Stimulated activated CD8-positive, alpha-beta memory T cell treated with anti-CD3 and anti-CD28 coated beads, Interleukin-15, amount 100 ng/mL, for 24 hours (primary cell): ENCODE measurements around the gene PRKCQ.
"Not testable (repeated sequence)": the region's sequence is repeated elsewhere in the genome, so short reads cannot be mapped to it uniquely, and the experiment has no call there.

Experiments
- DNase-seq: peaks from one replicate; pipeline ENCODE4 v3.0.0-alpha.2; 2020; ENCODE audit warnings: low read depth

The PRKCQ gene

DNA sequence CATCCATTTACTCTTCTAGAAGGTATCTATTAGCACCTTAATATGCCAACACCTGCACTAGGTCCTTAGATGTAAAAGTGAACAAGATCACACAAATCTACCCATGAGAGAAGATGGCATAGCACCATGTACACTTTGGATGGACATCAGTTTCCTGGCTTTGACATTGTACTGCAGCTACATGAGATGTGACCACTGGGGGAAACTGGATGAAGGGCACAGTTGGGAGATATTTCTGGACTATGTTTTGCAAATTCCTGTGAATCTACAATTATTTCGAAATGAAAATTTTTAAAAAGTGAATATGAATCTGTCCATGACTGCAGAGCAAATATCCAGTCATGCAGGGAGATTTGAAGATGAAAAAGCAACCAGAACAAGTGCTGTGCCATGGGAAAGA lies 124.5 kb downstream of the PRKCQ start:
- no peak for DNase-seq

DNA sequence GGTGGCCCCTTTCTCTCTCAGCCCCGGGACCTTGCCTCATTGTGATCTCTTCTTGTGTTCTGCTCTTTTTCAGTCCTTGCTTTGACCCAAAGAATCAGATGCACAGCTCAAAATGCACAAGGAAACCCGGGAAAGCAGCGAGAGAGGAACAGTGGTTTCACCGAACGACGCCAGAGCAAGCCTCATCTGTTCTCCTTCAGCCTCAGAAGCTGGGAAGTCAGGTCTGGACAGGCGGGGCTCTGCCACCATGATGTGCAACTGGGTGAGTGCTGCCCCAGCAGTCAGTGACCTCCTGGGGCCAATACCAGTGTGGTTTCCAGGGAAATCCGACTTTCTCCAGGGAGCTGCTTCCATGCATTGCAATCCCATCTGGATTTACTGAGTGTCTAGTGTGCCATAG lies 133.4 kb downstream of the PRKCQ start:
- no peak for DNase-seq

DNA sequence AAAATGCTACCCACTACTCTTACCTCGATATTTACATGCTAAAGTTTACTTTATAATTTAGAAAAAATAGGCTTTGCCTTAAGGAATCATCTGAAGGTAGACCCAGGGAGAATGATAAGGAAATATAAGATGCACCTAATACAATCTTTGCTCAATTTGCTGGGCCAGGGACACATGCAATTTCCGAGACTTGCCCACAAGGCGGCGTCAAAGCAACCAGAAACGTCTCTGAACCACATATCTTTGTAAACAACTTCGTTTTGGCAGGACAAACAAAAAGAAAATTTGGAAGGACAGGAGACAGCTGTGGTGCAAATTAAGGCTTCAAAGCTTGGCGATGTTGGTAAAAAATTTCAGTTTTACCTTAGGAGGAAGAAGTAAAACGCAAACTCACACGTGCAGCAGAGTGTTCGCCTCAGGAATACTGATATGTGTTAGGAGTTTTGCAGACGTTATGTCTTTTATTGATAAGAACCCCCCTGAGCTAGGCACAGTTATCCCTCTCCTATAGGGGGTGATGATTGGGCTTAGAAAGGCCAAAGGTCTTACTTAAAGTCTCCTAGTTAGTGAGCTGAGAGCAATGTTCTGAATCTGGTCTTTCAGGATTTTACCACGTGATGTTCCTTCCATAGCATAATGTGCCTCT lies 134.3 kb downstream of the PRKCQ start:
- DNase-seq: peak; percentile 10

DNA sequence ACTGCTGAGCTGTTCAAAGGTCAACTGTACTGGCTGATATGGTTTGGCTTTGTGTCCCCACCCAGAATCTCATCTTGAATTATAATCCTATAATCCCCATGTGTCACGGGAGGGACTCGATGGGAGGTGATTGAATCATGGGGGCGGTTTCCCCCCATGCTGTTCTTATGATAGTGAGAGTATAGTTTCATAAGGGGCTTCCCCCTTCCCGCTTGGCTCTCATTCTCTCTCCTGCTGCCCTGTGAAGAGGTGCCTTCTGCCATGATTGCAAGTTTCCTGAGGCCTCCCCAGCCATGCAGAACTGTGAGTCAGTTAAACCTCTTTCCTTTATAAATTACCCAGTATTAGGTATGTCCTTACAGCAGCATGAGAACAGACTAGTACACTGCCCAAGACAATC lies 140.2 kb downstream of the PRKCQ start:
- not testable (repeated sequence) for DNase-seq

DNA sequence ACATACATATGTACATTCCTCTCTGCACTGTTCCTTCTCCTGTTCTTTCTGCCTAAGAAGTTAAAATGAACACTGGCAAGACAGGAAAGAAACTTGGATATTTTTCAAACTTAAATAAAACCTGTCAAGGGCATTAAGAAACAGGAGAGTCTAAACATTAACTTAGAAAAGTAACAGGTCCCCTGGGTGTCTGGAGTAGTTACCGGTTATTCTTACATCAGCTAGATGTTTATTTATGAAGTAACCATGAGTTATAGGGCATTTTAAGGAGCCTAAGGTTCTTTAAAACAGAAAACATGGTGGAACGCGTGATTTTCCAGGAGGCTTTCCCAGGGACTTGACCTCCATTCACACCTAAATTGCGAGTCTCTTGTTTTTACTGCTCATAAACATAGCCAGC lies 148.2 kb downstream of the PRKCQ start:
- no peak for DNase-seq

DNA sequence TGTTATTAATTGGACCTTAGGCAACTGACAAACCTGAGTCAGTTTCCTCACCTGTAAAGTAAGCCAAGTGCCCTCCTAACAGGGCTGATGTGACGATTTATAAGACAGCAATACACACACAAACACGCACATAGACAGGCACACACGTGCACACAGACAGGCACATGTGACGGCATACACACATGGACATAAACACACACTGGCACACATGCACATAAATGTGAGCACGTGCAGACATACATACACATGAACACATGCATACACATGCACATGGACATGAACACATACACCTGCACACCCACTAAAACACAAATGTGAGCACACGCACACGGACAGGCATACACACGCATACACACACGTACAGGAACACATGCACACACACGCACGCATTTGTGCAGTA lies 148.9 kb downstream of the PRKCQ start:
- no peak for DNase-seq

DNA sequence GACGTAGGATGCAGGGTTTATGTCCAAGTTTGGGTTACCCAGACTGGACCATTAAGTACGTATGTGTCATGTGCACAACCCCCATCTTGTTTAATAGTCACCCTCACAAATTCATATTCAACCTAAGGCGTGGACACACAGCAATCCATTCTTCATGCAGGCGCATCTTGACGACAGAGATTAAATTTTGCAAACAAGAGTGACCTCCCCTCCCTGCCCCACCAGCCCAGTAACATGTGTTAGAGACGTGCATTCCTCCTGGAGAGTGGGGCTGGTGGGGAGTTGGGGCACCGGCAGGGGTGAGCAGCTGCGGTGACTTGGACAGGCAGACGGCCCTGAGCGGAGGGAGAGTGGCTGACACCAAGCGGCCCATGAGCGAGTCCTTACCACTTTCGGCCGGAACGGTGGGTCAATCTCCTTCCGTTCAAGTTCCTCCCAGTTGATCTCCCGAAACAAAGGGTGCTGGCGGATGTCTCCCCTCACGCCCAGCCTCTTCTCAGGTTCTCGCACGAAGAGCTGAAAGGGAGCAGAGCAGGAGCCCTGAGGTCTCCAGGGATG lies 149.6 kb downstream of the PRKCQ start:
- no peak for DNase-seq

DNA sequence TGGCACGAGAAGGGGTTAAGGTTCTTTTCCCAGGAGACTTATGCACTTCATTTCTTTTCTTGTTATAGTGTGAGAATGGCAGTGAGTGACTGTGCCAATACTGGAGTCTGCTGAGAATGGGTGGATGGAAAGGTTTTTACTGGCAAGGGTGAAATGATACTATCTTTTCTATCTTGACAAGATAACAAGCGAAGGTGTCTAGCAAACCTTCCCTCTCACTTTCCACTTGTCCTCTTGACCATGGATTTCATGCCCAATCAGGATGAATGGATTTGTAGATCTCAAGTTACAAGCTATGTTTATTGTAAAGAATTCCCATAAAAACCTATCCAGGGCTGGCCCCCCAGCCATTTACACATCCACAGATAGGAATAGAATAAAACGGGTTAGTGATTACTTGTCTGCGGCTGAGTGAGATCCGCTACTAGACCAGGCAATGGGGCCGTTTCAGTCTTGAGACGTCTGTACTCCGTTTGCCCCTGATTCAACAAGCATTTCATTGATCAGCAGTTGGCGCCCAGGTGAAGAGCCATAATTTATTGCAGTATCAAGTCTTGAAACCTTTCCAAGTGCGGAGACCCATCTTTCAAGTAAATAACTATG lies 152.6 kb downstream of the PRKCQ start:
- DNase-seq: no peak

DNA sequence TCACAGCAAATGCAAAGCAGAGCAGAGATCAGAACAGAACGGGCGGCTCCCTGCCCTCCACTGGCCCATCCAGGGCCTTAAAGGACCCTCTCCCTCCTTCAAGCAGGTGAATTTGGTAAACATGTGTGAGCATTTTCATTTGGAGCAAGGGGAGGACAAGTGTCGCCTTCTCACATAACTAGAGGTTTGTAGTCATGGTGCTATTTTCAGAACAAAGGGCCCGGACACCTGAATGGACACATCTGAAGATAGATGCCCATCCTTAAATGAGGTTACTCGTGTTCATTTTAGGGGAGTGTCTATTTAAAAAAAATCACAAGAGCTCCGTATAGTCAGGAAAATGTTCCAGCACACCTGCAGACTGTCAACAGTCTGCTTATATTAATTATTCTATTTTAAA lies 153.8 kb downstream of the PRKCQ start:
- DNase-seq: no peak

DNA sequence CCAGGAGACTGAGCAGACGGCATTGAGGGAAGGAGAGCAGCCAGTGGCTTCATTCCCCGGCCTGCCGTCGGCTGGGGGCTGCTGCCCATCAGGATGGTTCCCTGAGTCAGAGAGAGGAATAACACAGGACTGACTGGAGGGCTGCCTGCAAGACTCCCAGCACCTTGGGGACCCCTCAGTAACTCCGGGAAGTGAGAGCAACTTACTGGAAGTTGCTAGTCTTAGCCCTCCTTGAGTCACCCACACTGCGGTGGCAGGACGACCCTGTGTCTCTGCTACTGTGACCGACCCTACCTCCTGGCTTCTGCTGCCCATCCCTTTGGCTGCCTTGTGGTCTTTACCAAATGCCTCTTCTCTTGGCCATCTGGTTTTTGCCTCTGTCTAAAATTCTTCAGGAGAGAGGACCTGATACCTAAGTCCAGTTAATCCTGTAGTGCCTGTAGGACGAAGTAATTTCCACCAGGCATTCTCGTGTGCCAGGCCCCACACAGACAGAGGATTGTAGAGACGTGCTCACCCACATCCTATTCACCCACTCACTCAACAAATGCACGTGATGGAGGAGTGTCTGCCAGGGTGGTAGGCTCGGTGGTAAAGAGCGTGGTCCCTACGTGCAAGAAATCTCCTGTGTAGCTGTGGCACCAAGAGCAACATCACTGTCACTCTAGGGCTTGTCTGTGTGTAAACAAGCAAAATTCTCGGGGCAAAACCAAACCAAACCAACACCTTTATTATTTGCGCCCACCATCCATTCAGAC lies 156.5 kb downstream of the PRKCQ start:
- no peak for DNase-seq

DNA sequence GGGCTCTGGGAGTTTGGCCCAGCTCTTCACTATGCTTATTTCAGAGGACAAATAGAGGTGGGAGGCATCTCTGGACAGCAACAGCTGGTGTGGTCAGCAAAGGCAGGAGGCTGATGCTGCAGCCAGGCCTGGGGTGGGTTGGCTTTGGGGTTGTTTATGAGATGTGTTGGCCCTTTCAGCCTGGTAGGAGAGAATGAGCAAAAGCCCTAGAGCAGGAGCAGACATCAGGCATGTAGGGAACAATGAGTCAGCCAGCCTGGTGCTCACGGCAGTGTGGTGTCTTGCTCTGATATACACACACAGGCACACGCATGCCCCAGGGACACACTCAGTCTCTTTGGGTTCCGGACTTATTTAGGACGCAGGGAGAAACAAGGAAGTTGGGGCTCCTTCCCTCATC lies 157.1 kb downstream of the PRKCQ start:
- DNase-seq: no peak

DNA sequence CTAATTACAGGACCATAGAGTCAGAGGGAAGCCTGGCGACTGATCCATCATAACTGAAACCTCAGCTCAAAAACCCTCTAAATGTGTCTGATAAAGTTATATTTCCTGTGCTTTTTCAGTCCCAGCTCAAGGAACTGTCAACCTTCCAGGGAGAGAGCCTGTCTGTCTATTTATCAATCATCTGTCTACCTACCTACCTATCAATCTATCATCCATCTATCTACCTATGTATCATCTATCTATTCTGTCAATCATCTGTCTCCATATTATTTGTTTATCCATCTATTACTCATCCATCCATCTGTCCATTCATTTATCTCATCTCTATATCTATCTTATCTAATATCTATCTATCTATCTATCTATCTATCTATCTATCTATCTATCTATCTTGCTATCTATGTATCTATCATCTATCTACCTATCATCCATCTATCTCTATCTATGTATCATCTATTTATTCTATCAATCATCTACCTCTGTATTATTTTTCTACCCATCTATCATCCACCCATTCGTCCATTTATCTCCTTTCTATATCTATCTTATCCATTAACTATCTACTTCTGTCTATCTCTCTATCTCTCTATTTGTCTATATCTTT lies 161.4 kb downstream of the PRKCQ start:
- DNase-seq: no peak

DNA sequence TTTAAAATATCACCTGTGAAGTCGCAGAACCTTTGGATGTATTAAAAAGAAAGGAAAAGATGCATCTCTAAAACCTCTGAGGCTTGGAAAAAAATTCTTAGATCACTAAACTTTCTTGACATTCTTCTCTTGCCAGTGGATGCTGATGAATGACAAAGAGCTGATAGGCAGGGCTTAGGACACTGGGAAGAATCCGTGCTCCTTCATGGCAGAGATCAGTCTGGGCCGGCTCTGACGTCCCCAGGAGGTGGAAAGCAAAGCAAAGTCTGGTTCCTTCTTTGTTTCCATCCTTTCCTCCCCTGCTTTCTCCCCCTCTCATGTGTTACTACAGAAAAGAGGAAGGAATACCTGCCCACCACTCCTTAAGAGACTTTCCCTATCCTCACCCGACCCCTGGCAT lies 161.9 kb downstream of the PRKCQ start:
- no peak for DNase-seq

DNA sequence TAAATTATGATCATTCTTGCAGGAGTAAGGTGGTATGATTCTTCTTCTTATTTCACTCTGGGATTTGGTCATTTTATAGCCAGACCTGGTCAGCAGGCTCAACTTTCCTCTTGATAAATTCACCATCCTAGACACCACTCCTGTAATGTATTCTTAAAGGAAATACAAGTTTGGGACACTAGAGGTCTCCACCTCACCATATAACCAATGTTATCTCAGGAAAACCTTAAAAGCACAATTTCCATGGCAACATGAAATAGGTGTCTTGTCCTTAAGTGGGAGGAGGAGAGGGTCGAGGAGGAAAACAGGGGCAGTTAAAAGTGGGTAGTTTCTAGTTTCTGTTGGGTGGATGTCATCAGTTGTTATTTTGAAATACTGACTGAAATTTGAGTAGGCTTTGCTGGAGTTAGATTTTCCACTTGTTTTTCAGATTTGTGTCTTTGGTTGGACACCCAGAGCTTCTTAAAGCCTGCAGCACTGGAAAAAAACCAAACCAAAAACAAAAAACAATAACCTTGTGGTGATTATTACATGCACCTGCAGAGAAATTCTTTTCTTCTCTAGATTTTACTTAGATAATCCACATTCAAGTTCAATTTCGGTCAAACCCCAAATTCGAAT lies 163.1 kb downstream of the PRKCQ start:
- DNase-seq: no peak

DNA sequence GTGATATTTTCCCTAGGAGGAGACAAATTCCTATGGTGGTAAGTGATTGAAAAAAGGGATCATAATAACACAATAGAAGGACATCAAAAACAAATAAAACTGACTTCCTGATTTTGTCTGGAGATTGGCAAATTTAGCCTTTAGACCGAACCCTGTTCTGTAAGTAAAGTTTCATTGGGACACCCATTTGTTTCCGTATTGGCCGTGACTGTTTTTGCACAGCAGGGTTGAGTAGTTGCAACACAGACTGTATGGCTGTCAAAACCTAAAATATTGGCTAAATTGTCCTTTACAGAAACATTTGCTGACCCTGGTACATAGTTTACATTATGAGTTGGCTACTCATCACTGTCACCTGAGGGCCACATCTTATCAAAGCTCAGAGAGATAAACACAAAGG lies 168.6 kb downstream of the PRKCQ start:
- no peak for DNase-seq

DNA sequence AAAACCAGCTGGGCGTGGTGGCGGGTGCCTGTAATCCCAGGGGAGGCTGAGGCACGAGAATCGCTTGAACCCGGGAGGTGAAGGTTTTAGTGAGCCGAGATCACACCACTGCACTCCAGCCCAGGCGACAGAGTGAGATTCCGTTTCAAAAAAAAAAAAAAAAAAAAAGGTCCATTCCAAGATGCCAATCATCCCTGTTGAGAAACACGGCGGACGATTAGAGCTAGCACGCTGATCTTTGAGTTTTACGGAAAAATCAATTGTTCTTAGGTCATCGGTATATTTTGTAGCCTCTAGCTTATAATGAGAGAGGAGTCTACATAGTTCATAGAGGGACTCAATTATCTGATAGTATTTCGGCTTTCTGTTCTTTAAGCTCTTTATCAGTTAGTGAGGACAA lies 169.2 kb downstream of the PRKCQ start:
- DNase-seq: no peak

DNA sequence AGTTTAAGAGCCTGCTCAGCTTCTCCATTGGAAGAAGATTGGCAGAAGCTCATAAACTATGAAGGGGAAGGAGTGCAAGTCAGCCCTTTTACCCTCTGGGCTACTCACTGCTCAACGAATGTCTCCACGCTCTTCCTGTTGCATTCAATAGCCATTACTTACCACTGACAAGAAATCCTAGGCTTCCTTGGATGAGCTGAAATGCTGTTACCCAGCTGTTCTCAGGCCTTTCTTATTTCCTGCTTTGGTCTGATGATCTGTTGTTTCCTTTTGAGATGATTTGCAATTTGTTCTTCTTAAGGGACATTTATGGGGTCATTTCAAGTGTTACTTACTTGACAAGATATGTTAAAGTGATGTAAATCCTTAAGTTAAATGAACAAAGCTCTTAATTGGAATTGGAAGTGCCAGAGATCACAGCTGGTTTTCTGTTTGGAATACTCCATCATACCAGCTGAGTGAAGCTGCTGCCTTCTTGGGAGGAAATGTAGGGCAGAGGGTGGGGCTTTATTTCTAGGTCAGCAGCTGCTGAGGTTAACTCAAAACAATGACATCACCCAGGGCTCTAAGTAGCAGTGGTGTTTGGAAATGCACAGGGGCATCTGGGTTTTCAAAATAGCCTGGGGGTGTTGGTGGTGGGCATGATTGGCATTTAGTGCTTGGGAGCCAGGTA lies 170.0 kb downstream of the PRKCQ start:
- no peak for DNase-seq

DNA sequence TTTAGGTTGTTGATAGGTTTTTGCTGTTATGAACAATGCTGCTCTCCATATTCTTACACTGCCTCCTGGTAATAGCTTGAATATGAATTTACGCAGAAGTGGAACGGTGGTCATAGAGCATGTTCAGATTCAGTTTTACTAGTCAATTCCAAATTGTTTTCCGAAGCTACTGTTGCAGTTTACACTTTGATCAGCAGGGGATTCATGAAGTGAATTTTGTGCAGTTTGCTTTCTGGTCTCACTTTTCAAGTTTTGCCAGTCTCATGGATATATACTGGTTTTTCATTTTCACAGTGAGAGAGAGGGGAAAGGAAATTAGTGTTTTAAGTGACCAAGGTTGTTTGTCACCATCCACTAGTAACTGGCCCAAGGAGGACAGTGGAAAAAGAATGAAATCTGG lies 171.3 kb downstream of the PRKCQ start:
- no peak for DNase-seq

DNA sequence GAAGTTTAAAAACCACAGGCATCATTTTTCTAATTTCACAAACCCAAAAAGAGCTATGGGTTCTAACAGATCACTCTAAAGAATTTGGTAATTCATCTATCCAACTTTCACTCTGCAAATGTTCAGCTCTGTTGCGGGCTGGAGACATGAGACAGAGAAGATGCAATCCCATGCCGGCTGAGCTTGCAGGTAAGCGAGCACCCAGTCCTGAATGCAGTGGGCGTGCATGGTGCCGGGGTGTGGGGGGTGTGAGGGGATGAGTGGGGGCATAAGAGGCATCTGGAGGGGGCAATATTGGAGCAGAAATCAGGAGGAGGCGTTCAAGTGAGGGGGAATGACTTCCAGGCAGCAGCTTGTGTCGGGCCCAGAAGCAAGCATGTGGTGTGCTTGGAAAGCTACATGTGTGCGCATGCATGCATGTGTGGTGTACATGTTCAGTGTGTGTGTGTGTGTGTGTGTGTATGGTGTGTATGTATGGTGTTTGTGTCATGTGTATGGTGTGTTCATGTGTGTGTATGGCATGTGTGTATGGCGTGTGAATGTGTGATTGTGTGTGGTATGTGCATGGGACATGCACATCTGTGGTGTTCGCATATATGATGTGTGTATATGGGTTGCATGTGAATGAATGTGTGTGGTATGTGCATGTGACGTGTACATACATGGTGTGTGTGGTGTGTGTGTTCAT lies 172.9 kb downstream of the PRKCQ start:
- no peak for DNase-seq

DNA sequence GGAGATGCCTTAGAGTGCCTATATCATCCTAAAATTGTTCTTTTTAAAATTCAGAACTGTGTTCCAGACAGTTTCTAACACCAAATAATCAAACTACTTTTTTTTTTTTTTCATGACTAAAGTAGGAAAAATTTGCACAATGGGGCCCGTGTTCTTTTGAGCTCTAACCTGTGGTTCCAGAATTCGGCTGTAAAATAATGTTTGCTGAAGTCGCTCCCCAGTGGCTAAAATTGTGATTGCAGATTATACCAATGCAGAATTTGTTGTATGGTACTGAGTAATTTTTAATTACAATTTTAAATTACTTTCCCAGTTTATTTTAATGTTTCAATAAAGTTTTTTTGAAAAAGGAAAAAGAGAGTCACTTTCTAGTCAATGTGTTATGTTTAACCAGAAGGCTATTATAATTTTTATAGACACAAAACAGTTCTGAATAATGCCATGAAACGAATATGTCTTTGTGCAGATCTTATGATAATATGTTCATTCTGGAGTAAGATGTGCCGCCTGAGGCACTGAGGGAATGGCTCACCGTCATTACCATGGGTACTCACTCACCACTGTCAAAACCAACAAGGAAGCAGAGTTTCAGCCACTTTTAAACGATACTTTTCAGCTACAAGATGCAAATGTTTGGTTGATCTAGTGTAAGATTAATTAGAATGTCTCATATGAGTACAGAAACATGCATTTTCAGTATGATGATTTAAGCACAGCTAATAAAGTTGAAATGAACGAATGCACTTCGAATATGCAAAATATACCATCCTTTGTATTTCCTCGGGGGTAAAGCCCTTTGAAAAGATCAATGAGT lies 173.6 kb downstream of the PRKCQ start:
- DNase-seq: no peak
